DOHH2 (cell line): ENCODE results near the gene PXT1.

Source experiments
- EZH2phosphoT487 ChIP-seq: fragments of 200-600 bp; sonication (generic); IDR thresholded peaks from 2 replicates; pipeline ENCODE4 v1.6.1; 2017; ENCODE audit warnings: borderline replicate concordance, mild to moderate bottlenecking, antibody characterized with exemption, low read length, moderate library complexity, mixed read lengths
- TF ChIP-seq, protein P1 (sequence below): fragments of 200-600 bp; sonication (generic); IDR thresholded peaks from one replicate; pipeline ENCODE4 v1.5.1; 2014; ENCODE audit warnings: antibody characterized with exemption, mild to moderate bottlenecking, low read depth, low read length; ENCODE audit not compliant: poor library complexity, severe bottlenecking

DNA sequence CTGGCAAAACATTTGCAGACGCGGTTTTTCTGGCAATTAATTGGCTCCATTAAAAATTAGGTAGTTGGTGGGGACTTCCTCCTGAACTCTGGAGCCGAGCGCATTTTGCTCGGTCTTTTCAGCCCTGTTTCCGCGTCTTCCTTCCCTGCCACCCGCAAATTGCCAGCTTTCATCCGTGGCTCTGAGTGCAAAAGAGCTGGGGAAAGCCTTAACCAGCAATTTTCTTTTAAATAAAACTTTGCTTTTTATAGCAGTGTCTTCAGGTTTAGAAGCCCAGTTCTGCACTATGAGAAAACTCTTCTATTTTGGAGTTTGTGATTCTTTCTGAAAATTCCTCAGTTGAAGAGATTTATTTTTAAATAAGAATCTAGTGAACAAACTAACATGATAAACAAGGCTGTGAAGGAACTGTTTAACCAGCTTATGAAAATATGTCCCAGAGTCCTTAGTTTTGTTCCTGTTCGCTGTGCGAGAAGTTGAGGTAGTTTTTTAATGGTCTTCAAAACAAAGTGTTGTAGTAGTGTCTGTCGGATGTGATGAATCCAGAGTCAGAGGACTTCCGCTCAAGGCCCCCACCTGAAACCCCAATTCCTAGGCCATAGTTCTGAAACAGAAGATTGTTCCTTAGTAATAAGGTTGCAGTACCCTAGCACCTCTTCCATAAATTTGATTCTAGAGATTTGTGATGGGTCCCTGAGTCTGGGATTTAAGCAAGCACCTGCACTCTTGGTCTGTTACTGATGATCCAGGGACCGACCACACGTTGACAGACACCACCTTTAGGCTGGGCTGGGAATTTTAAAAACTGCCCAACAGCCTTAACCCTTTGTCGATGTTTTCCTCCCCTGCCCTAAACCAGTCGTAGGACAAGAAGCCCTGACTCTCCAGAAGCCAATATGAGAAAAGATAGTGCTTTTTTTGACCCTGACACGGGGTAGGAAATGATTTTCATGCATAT, 1.1 kb upstream of the PXT1 start:
- TF ChIP-seq, protein P1, sequence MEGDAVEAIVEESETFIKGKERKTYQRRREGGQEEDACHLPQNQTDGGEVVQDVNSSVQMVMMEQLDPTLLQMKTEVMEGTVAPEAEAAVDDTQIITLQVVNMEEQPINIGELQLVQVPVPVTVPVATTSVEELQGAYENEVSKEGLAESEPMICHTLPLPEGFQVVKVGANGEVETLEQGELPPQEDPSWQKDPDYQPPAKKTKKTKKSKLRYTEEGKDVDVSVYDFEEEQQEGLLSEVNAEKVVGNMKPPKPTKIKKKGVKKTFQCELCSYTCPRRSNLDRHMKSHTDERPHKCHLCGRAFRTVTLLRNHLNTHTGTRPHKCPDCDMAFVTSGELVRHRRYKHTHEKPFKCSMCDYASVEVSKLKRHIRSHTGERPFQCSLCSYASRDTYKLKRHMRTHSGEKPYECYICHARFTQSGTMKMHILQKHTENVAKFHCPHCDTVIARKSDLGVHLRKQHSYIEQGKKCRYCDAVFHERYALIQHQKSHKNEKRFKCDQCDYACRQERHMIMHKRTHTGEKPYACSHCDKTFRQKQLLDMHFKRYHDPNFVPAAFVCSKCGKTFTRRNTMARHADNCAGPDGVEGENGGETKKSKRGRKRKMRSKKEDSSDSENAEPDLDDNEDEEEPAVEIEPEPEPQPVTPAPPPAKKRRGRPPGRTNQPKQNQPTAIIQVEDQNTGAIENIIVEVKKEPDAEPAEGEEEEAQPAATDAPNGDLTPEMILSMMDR, result peak; percentile 47
- TF ChIP-seq EZH2phosphoT487, result no peak
